Common myeloid progenitor, CD34-positive (primary cell): ENCODE results near the gene GRID1.

ENCODE experiments used
- CTCF ChIA-PET: fragments of 350-600 bp; sonication (Branson Sonifier 250); formaldehyde crosslinking; loops from one replicate; lab custom pipeline; 2021; ENCODE audit warnings: antibody characterized with exemption; lab: Charles Lee
- POLR2A ChIA-PET: fragments of 350-600 bp; sonication (Branson Sonifier 250); formaldehyde crosslinking; loops from one replicate; lab custom pipeline; 2021; ENCODE audit warnings: antibody characterized with exemption; lab: Charles Lee
- DNase-seq, 3 donors: peaks; one replicate each; pipeline versions ENCODE4 v3.0.0 to v3.0.0-alpha.2; 2013
- H3K27ac ChIP-seq, 2 experiments: 1 replicate in 1 of 2; 2 replicates in 1 of 2; pipeline ENCODE4 v1.7.0; 2013; ENCODE audit warnings: inconsistent platforms in 2 of 2, low read length in 2 of 2, mild to moderate bottlenecking in 2 of 2, low read depth in 1 of 2, moderate library complexity in 1 of 2; ENCODE audit not compliant: severe bottlenecking in 2 of 2, insufficient read depth in 1 of 2, poor library complexity in 1 of 2
- H3K27me3 ChIP-seq, 5 experiments: replicated peaks in 2 of 5; 1 replicate in 3 of 5; 2 replicates in 2 of 5; pipeline versions ENCODE4 v1.6.1 to v1.7.0; 2013; ENCODE audit warnings: low read length in 4 of 5, mild to moderate bottlenecking in 2 of 5, moderate library complexity in 2 of 5, inconsistent platforms in 1 of 5; ENCODE audit not compliant: insufficient read depth in 5 of 5, control insufficient read depth in 4 of 5
- H3K36me3 ChIP-seq, 4 experiments: 1 replicate in 2 of 4; 2 replicates in 2 of 4; pipeline versions ENCODE4 v1.6.1 to v1.7.0; 2013; ENCODE audit warnings: low read length in 3 of 4, control low read depth in 1 of 4, mild to moderate bottlenecking in 1 of 4; ENCODE audit not compliant: control insufficient read depth in 4 of 4, insufficient read depth in 4 of 4
- H3K4me1 ChIP-seq, 4 experiments: 1 replicate in 3 of 4; 2 replicates in 1 of 4; pipeline versions ENCODE4 v1.6.1 to v1.7.1; 2013; ENCODE audit warnings: low read length in 3 of 4, mild to moderate bottlenecking in 3 of 4, control low read depth in 1 of 4, inconsistent platforms in 1 of 4, moderate library complexity in 1 of 4; ENCODE audit not compliant: control insufficient read depth in 4 of 4, insufficient read depth in 4 of 4; ENCODE audit errors: control extremely low read depth in 1 of 4
- H3K4me3 ChIP-seq, 7 experiments: 1 replicate in 4 of 7; 2 replicates in 3 of 7; pipeline versions ENCODE4 v1.5.1 to v1.7.0; 2013; ENCODE audit warnings: mild to moderate bottlenecking in 7 of 7, low read length in 6 of 7, moderate library complexity in 6 of 7, inconsistent platforms in 2 of 7, low read depth in 2 of 7, control low read depth in 1 of 7; ENCODE audit not compliant: insufficient read depth in 4 of 7, control insufficient read depth in 1 of 7; ENCODE audit errors: extremely low read depth in 1 of 7
- H3K9me3 ChIP-seq, 5 experiments: 1 replicate in 4 of 5; 2 replicates in 1 of 5; pipeline versions ENCODE4 v1.6.1 to v1.7.1; 2013; ENCODE audit warnings: low read length in 4 of 5, mild to moderate bottlenecking in 2 of 5, inconsistent platforms in 1 of 5, low read depth in 1 of 5, moderate library complexity in 1 of 5; ENCODE audit not compliant: control insufficient read depth in 4 of 5, insufficient read depth in 2 of 5; ENCODE audit errors: control extremely low read depth in 1 of 5
- WGBS: methylation state at CpG from one replicate; pipeline ENCODE4 v1.1.5; 2013; ENCODE audit not compliant: insufficient coverage; 5-methylcytosine and 5-hydroxymethylcytosine counted together

Gene GRID1

DNA sequence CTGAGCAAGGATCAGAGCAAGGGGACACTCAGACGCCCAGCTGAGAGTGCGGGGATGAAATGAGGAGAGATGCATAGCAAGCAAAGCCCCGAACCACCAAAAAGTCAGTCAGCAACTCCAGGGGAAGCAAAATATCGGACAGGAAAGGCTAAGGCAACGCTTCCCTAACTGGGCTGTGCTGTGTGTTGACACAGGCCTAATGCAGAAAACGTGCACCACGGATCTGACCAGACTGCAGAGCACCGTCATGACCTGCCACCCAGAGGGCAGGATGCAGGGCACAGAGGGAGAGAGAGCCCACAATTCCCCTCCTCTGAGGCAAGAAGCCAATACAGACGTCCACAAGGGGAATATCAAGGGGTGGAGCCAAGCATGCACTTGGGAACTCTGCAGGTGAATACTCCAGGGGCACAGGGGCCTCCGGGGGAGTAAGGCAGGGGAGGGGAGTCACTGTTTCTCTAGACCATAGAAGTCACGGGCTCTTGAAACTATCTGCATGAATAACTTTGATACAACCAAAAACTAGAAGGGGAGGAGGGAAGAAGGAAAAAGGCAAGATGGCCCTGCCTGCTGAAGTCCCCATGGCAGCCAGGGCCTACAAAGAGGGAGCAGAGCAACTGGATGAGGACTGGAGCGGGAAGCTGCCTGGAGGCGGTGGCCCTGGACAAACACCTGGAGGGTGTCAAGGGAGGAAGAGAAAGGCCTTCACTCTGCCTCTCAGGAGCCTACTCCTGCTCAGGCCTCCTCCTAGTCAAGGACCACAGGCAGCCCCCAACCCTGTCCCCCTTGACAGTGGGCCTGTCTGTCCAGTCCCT lies 26.2 kb downstream of the GRID1 start:
- no peak for DNase-seq
- Histone ChIP-seq H3K4me1 (peaks cover 0 to 8% (median 0%) of the 10 kb centered on the region in 4 experiments), H3K4me3 (no peak overlapping the region), H3K36me3 (no peaks in the 10 kb centered on the region), H3K27ac (no peak overlapping the region), H3K9me3 (no peaks in the 10 kb centered on the region), H3K27me3 (peaks cover 0 to 8% (median 0%) of the 10 kb centered on the region in 5 experiments)
- CTCF ChIA-PET: interaction anchor here (0.8 to 1.7 kb wide), 3 partner anchors 9 to 19 kb away, joined by 3 read pairs; no protein-coding TSS in a partner anchor
- POLR2A ChIA-PET: no interaction called here
- 89% methylated on average over 11 of the region's 13 CpGs for WGBS

GRCh38 chr10:86339226-86339865 lies 27.2 kb downstream of the GRID1 start:
- peaks cover 0 to 11% (median 0%) of the 10 kb centered on the region in 5 experiments for H3K27me3 ChIP-seq
- WGBS: 90% methylated on average over 11 of the region's 12 CpGs
- H3K4me1 ChIP-seq: peaks cover 0 to 8% (median 0%) of the 10 kb centered on the region in 4 experiments
- no peaks in the 10 kb centered on the region for H3K9me3 ChIP-seq
- no peak for DNase-seq
- H3K36me3 ChIP-seq: no peaks in the 10 kb centered on the region
- CTCF ChIA-PET: interaction anchor here (1.1 to 1.3 kb wide), 2 partner anchors 8 to 10 kb away, joined by 3 to 4 read pairs; no protein-coding TSS in a partner anchor
- H3K4me3 ChIP-seq: no peak overlapping the region
- H3K27ac ChIP-seq: no peak overlapping the region
- POLR2A ChIA-PET: no interaction called here

DNA sequence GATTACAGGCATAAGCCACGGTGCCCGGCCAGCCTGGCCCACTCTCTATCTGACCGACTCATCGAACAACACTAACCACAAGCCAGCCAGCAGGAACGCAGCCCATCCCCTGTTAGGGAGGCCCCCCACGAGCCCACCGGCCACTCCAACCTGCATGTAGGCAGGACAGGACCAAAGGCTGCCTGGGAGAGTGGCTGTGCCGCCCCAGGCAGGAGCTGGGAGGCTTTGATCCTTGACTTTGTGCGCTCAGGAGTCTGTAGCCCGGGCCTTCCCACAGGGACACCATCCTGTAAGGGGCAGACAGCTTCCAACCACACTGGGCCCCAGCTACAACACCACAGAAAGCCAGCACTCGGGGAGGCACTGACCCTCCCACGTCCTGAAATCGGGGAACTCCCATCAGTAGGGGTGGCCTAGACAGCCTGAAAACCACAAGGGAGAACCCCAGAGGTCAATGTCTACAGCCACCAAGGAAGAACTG lies 29.4 kb downstream of the GRID1 start:
- 90% methylated on average over 11 of the region's 13 CpGs for WGBS
- H3K9me3 ChIP-seq: no peaks in the 10 kb centered on the region
- ChIA-PET CTCF (no interaction called here), POLR2A (no interaction called here)
- H3K36me3 ChIP-seq: no peaks in the 10 kb centered on the region
- no peak overlapping the region for H3K4me3 ChIP-seq
- H3K4me1 ChIP-seq: peaks cover 0 to 5% (median 0%) of the 10 kb centered on the region in 4 experiments
- no peak overlapping the region for H3K27ac ChIP-seq
- DNase-seq: no peak
- peaks cover 0 to 11% (median 0%) of the 10 kb centered on the region in 5 experiments for H3K27me3 ChIP-seq

GRCh38 chr10:86336341-86336740 lies 30.3 kb downstream of the GRID1 start:
- Histone ChIP-seq H3K4me1 (no peaks in the 10 kb centered on the region), H3K36me3 (no peaks in the 10 kb centered on the region), H3K9me3 (no peaks in the 10 kb centered on the region), H3K27me3 (peaks cover 0 to 11% (median 0%) of the 10 kb centered on the region in 5 experiments), H3K27ac (no peak overlapping the region), H3K4me3 (no peak overlapping the region)
- DNase-seq: no peak
- 90% methylated on average over 8 of the region's 10 CpGs for WGBS
- ChIA-PET CTCF (interaction anchor here (0.9 kb wide), 1 partner anchor 10 kb away, joined by 3 read pairs; no protein-coding TSS in a partner anchor), POLR2A (no interaction called here)

DNA sequence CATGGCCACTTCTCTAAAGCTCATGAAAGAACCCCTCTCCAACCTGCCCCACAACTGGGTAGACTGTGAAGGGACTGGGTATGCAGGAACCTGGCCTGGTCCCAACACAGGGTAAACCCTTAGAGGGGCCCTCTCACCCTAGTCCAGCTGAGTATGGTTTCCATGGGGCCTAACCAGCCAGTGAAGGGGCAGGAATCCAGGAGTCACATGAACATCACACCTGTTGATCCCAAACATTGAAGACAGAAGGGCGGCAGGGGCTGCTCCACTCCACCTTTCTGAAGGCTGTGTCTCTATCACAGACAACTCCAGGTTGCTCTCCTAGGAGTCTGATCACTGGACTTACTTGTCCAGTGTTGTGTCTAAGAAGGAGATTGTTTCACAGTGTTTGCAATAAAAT lies 30.8 kb downstream of the GRID1 start:
- no peak overlapping the region for H3K27ac ChIP-seq
- peaks cover 0 to 11% (median 0%) of the 10 kb centered on the region in 5 experiments for H3K27me3 ChIP-seq
- WGBS: 100% methylated on average over 1 of the region's 1 CpG
- CTCF ChIA-PET: interaction anchor here (0.9 kb wide), 1 partner anchor 10 kb away, joined by 3 read pairs; no protein-coding TSS in a partner anchor
- POLR2A ChIA-PET: no interaction called here
- no peaks in the 10 kb centered on the region for H3K9me3 ChIP-seq
- no peaks in the 10 kb centered on the region for H3K36me3 ChIP-seq
- H3K4me3 ChIP-seq: no peak overlapping the region
- no peak for DNase-seq
- H3K4me1 ChIP-seq: no peaks in the 10 kb centered on the region

- Histone ChIP-seq H3K4me1 (no peaks in the 10 kb centered on the region), H3K27me3 (peaks cover 0 to 11% (median 0%) of the 10 kb centered on the region in 5 experiments), H3K4me3 (no peak overlapping the region), H3K27ac (no peak overlapping the region), H3K36me3 (no peaks in the 10 kb centered on the region), H3K9me3 (no peaks in the 10 kb centered on the region)
- CTCF ChIA-PET: no interaction called here
- DNase-seq: no peak
- POLR2A ChIA-PET: interaction anchor here (0.5 kb wide), 1 partner anchor 30 kb away, joined by 8 read pairs; no protein-coding TSS in a partner anchor
Measured at GRCh38 chr10:86335257-86335656, 31.3 kb downstream of the GRID1 start.
